ENCODE results near the gene AMZ1.

AMZ1 gene

DNA sequence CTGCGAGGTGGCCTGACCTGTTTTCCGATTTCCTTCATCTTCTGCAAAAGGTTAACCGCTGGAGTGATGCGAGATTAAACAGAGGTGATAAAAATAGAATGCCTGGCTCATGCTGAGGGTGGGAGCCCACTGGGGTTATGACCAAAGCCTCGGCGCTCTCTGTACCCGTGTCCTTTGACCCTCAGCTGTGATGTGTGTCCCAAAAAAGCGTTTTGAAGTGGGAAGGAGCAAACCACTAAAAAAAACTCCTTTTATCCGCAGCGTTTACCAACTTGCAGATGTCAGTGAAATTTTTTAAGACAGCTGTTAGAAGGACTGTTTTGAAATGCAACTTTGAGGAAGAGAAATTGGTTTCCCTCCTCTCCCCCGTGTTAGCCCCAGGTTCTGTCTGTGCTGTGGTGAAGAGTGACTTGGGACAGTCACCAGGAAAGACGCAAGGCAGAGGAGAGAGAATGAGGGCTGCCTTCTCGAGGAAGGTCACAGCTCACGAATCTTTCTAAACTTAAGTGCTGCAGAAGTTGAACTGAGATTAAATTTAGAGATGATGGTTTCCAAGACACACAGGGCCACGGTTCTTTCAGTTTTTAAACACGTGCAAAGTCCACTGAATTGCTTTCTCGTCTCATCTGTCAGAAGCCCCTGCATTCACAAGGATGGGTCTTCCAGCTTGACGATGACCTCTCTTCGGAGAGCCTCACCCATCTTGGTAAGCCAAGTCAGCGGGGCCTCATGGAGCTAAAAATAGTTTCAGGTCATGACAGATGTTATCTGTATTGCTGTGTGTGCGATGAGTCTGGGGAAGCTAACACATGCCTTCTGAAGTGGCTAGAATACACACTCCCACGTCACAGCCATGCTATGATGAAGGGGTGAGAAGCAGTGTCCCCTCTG lies 27.6 kb downstream of the AMZ1 start:
- TF ChIP-seq, protein P1, sequence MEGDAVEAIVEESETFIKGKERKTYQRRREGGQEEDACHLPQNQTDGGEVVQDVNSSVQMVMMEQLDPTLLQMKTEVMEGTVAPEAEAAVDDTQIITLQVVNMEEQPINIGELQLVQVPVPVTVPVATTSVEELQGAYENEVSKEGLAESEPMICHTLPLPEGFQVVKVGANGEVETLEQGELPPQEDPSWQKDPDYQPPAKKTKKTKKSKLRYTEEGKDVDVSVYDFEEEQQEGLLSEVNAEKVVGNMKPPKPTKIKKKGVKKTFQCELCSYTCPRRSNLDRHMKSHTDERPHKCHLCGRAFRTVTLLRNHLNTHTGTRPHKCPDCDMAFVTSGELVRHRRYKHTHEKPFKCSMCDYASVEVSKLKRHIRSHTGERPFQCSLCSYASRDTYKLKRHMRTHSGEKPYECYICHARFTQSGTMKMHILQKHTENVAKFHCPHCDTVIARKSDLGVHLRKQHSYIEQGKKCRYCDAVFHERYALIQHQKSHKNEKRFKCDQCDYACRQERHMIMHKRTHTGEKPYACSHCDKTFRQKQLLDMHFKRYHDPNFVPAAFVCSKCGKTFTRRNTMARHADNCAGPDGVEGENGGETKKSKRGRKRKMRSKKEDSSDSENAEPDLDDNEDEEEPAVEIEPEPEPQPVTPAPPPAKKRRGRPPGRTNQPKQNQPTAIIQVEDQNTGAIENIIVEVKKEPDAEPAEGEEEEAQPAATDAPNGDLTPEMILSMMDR (IDR thresholded peaks at IDR 0.05; ENCODE audit: control insufficient read depth, extremely low read depth, insufficient read depth): no peak
- H3K4me3 ChIP-seq (ENCODE audit: low read depth, low read length): no peak overlapping the region
- DNase-seq (ENCODE audit: low read depth): no peak

DNA sequence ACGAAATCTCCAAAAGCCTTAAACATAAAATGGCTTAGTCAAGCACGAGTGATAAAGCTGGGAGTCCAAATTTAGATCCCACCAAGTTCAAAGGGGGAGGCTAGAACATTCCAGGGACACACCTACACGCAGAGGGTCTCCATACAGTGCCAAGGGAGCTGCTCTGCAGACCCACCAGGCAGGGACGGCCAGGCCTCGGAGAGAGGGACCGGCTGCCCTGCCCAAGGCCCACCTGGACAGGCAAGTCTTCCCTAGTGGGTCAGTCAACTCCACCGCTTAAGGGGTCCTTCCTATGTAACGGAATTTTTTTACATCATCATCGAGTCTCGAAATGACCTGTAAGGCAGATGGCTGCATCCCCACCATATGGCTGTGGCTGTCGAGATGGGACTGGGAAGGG lies 28.5 kb downstream of the AMZ1 start:
- H3K4me3 ChIP-seq (ENCODE audit: low read depth, low read length): no peak overlapping the region
- TF ChIP-seq, protein P1 (IDR thresholded peaks at IDR 0.05; ENCODE audit: control insufficient read depth, extremely low read depth, insufficient read depth): no peak
- no peak for DNase-seq (ENCODE audit: low read depth)

DNA sequence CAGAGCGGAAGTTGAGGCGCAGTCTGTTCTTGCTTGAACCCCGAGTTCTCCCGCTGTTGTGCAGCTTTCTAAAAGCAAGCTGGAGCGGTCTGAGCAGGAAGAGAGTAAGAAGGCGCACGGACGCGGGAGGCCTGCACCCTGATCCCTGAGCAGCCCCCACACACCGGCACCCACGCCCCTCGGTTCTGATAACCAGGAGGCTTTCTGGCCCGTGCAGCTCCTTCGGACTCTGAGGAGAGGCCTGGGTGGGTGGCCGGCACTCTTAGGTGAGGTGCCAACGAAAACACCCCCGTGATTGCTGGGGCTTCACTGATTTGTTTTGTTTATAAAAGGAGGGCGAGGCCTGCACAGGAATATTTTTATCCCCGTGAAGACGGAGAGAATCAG lies 28.9 kb downstream of the AMZ1 start:
- TF ChIP-seq, protein P1 (IDR thresholded peaks at IDR 0.05; ENCODE audit: control insufficient read depth, extremely low read depth, insufficient read depth): no peak
- DNase-seq (ENCODE audit: low read depth): no peak
- H3K4me3 ChIP-seq (ENCODE audit: low read depth, low read length): no peak overlapping the region

DNA sequence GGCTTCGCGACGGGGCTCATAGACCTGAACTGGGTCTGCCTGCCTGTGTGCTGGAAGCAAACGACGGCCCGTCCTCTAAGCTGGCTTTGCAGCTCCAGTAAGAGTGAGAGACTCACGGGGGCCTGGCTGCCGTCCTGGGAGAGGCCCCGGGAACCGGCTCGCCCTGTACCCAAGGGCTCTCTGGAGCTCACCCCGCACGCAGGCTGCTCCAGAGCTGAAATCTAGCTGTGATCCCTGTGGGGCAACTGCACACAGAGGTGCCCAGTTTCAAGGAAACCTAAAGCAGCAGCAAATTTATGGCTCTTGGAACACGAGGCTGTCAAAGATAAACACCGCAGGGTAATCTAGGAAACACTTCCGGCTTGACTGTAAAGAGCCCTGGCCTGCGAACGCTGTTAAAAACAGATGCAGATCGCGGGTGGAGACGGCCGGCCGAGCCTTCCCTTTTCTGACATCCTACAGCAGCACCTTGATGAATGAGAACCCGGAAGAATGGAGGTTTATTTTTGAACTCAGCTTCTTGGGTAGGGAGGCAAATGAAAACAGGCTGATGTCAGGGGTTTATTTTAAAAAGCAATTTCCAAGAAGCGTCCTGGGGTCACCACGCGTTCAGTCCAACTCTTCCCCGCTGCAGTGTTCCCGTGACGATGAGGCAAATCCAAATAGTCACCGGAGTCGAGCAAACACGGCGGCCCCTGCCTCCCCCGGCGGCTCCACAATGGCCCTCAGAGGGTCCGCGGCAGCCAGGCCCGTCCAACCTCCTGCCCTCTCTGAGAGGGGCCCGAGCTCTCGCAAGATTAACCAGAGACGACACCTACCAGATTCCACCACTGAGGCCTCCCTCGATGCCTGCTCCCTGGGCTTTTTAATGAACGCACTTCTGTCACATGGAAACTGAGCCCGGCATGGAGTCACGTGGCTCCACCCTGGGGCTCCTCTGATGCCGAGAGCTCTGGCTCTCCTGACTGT lies 29.6 kb downstream of the AMZ1 start:
- H3K4me3 ChIP-seq (ENCODE audit: low read depth, low read length): no peak overlapping the region
- peak; percentile 81 for DNase-seq (ENCODE audit: low read depth)
- TF ChIP-seq, protein P1 (IDR thresholded peaks at IDR 0.05; ENCODE audit: control insufficient read depth, extremely low read depth, insufficient read depth): no peak

DNA sequence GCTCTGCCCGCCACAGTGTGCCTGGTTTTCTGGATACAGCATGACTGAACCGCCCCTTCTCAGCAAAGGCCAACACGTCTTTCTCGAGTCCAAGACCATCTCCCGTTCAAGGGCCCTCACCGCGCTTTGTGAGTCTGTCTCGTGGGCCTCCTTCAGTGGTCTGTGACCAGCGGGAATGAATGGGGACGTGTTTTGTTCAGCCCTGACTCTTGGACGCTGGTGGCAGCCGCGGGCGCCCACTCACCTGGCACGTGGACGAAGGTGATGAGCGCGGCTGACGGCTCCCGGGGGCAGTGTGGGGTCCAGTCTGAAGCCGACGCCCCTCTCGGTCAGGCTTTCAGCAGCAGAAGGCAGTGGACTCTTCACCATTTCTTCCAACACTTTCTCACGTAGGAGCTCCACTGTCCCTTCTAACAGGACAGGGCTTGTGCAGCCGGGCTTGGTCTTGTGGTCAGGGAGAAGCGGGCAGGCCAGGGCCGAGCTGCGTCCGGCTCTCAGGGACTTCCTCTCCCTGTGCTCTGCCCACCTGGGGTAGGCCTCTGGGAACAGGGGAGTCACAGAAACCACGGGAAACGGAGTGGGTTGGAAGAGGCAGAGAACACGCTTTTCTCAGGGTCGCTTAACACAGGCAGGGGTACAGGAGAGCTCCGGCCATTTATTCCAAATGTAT lies 30.4 kb downstream of the AMZ1 start:
- H3K4me3 ChIP-seq (ENCODE audit: low read depth, low read length): no peak overlapping the region
- DNase-seq (ENCODE audit: low read depth): no peak
- TF ChIP-seq, protein P1 (IDR thresholded peaks at IDR 0.05; ENCODE audit: control insufficient read depth, extremely low read depth, insufficient read depth): no peak

DNA sequence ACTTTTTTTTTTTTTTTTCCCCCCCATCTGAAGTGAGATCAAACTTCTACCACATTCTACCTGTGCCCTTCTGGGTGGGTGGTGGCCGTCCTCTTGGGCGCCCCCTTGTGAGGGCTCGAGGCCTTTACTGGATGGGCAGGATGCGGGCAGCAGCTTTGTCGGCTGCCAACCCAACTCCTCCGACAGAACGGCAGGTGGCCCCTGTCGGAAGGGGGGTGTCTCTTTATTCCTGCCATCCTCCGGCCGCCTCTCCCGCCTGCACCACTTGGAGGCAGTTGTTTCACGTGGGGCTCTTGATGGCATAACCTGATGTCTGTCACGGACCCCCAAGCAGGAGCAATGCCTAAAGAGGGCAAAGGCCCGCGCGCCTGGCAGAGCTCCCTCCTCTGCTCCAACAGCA lies 31.0 kb downstream of the AMZ1 start:
- no peak overlapping the region for H3K4me3 ChIP-seq (ENCODE audit: low read depth, low read length)
- no peak for DNase-seq (ENCODE audit: low read depth)
- TF ChIP-seq, protein P1 (IDR thresholded peaks at IDR 0.05; ENCODE audit: control insufficient read depth, extremely low read depth, insufficient read depth): peak; percentile 56

Measured in LNCaP clone FGC (cell line).